Activated CD4-positive, alpha-beta T cell treated with anti-CD3 and anti-CD28 coated beads for 24 hours (primary cell): Measurements from ENCODE around the gene TEPSIN.

ENCODE experiments used
- DNase-seq, 2 donors: peaks; one replicate each; pipeline ENCODE4 v3.0.0-alpha.2; 2020; ENCODE audit warnings: low read depth in 2 of 2

TEPSIN gene

DNA sequence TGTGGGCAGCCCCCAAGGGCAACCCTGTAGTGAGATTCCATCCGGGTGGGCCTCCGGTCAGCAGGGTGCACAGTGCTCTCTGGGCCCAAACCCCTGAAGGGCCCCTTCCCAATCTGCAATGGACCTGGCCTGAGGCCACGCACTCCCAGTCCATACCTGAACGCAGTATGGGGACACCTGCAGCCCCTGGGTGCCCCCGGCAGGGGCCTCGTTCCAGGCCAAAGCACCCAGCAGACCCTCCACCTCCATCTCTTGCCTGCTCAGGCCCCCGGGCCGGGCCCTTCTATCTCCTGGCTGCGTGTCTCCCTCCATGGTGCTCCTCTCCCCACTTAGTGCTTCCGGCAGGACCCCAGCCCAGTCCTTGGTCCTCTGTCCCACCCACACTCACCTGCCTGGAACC lies 55.5 kb downstream of the TEPSIN start:
- DNase-seq, result no peak

- no peak for DNase-seq
Measured at GRCh38 chr17:81182596-81182995, 56.3 kb downstream of the TEPSIN start.

DNA sequence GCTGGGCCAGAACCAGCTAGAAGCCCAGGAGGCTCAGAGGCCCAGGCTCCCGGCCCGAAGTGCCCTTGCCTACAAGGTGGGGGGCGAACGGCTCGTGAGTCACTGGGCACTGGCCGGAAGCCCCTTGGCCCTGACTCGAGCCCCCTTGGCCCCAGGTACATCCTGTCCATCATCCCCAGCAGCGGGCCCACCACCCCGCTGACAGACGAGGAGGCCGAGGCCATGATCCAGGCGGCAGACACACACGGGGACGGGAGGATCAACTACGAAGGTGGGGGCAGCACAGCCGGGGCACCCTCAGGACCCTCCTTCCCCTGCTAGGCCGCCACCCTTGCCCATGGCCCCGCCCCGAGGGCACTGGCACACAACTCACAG lies 57.1 kb downstream of the TEPSIN start:
- DNase-seq, result no peak

- DNase-seq, result no peak
Measured at GRCh38 chr17:81180836-81181810, 57.7 kb downstream of the TEPSIN start.

- DNase-seq, result no peak
Measured at GRCh38 chr17:81179861-81180260, 59.0 kb downstream of the TEPSIN start.

- no peak for DNase-seq
Measured at GRCh38 chr17:81179220-81179619, 59.6 kb downstream of the TEPSIN start.
